H9 (cell line): ENCODE results near the gene ZNHIT2. TPM values are rescaled to one million over a fixed set of nuclear protein-coding genes. Genes with fewer than 3 reads are reported as not detected.

Experiments
- DNase-seq: peaks from one replicate; pipeline ENCODE4 v3.0.0-alpha.2; 2017
- H2AFZ ChIP-seq: one replicate; pipeline ENCODE4 v1.6.1; 2013; ENCODE audit warnings: mild to moderate bottlenecking, low read length, control low read depth, moderate library complexity
- H2AK5ac ChIP-seq: 2 replicates; pipeline ENCODE4 v1.6.1; 2013; ENCODE audit warnings: low read length, control low read depth, mixed read lengths; ENCODE audit not compliant: insufficient read length
- H2BK120ac ChIP-seq: one replicate; pipeline ENCODE4 v1.6.1; 2013; ENCODE audit warnings: low read depth, mild to moderate bottlenecking, low read length, control low read depth, inconsistent platforms; ENCODE audit not compliant: poor library complexity, severe bottlenecking
- H2BK12ac ChIP-seq: 2 replicates; pipeline ENCODE4 v1.6.1; 2013; ENCODE audit warnings: low read length, control low read depth, mixed read lengths, low read depth; ENCODE audit not compliant: insufficient read length
- H2BK15ac ChIP-seq: 2 replicates; pipeline ENCODE4 v1.6.1; 2013; ENCODE audit warnings: low read depth, low read length, control low read depth
- H2BK20ac ChIP-seq: one replicate; pipeline ENCODE4 v1.6.1; 2013; ENCODE audit warnings: low read depth, mild to moderate bottlenecking, low read length, control low read depth, inconsistent platforms; ENCODE audit not compliant: poor library complexity, severe bottlenecking
- H2BK5ac ChIP-seq: 2 replicates; pipeline ENCODE4 v1.6.1; 2013; ENCODE audit warnings: low read length, control low read depth, mixed read lengths; ENCODE audit not compliant: insufficient read length
- H3K14ac ChIP-seq: 2 replicates; pipeline ENCODE4 v1.6.1; 2013; ENCODE audit warnings: low read length, control low read depth; ENCODE audit not compliant: insufficient read depth
- H3K18ac ChIP-seq: 2 replicates; pipeline ENCODE4 v1.6.1; 2013; ENCODE audit warnings: low read depth, mild to moderate bottlenecking, mixed read lengths, low read length, control low read depth; ENCODE audit not compliant: insufficient read length
- H3K23ac ChIP-seq: 2 replicates; pipeline ENCODE4 v1.6.1; 2013; ENCODE audit warnings: low read length, control low read depth, mixed read lengths, low read depth; ENCODE audit not compliant: insufficient read length
- H3K23me2 ChIP-seq: 2 replicates; pipeline ENCODE4 v1.6.1; 2013; ENCODE audit warnings: low read depth, mild to moderate bottlenecking, mixed read lengths, low read length, control low read depth; ENCODE audit not compliant: insufficient read length, poor library complexity, severe bottlenecking
- H3K27ac ChIP-seq: 2 replicates; pipeline ENCODE4 v1.5.1; 2013; ENCODE audit warnings: low read length, control low read depth, mixed read lengths, low read depth; ENCODE audit not compliant: insufficient read length
- H3K27me3 ChIP-seq: 2 replicates; pipeline ENCODE4 v1.6.1; 2013; ENCODE audit warnings: low read length, control low read depth, inconsistent platforms; ENCODE audit not compliant: insufficient read depth
- H3K4ac ChIP-seq: 2 replicates; pipeline ENCODE4 v1.6.1; 2013; ENCODE audit warnings: low read depth, mild to moderate bottlenecking, control low read depth, inconsistent platforms, low read length, moderate library complexity
- H3K4me1 ChIP-seq: 2 replicates; pipeline ENCODE4 v1.6.1; 2013; ENCODE audit warnings: low read length, control low read depth, inconsistent platforms; ENCODE audit not compliant: insufficient read depth
- H3K4me2 ChIP-seq: 2 replicates; pipeline ENCODE4 v1.6.1; 2013; ENCODE audit warnings: low read length, control low read depth, mixed read lengths; ENCODE audit not compliant: insufficient read length, insufficient read depth
- H3K56ac ChIP-seq: 2 replicates; pipeline ENCODE4 v1.6.1; 2013; ENCODE audit warnings: low read depth, mild to moderate bottlenecking, mixed read lengths, low read length, control low read depth; ENCODE audit not compliant: insufficient read length
- H3K79me1 ChIP-seq: 2 replicates; pipeline ENCODE4 v1.6.1; 2013; ENCODE audit warnings: low read depth, mild to moderate bottlenecking, moderate library complexity, low read length, control low read depth, inconsistent platforms; ENCODE audit not compliant: insufficient read depth, poor library complexity, severe bottlenecking
- H3K79me2 ChIP-seq: 2 replicates; pipeline ENCODE4 v1.6.1; 2013; ENCODE audit warnings: low read length, control low read depth, inconsistent platforms; ENCODE audit not compliant: insufficient read depth
- H3K9ac ChIP-seq: 2 replicates; pipeline ENCODE4 v1.6.1; 2013; ENCODE audit warnings: low read length, control low read depth, mixed read lengths; ENCODE audit not compliant: insufficient read length; ENCODE audit errors: extremely low read depth
- H3K9me3 ChIP-seq: one replicate; pipeline ENCODE4 v1.6.1; 2013; ENCODE audit warnings: low read depth, low read length, inconsistent platforms; ENCODE audit not compliant: control insufficient read depth
- H3T11ph ChIP-seq: one replicate; pipeline ENCODE4 v1.6.1; 2013; ENCODE audit warnings: mild to moderate bottlenecking, low read length, control low read depth, inconsistent platforms
- H4K20me1 ChIP-seq: one replicate; pipeline ENCODE4 v1.6.1; 2013; ENCODE audit not compliant: control insufficient read depth, insufficient read length, insufficient read depth
- H4K5ac ChIP-seq: 2 replicates; pipeline ENCODE4 v1.6.1; 2013; ENCODE audit warnings: low read depth, mild to moderate bottlenecking, mixed read lengths, low read length, control low read depth; ENCODE audit not compliant: insufficient read length
- H4K8ac ChIP-seq: replicated peaks from 2 replicates; pipeline ENCODE4 v1.6.1; 2013; ENCODE audit warnings: low read length, control low read depth, mixed read lengths, low read depth; ENCODE audit not compliant: insufficient read length
- H4K91ac ChIP-seq: 2 replicates; pipeline ENCODE4 v1.6.1; 2013; ENCODE audit warnings: low read depth, mild to moderate bottlenecking, moderate library complexity, mixed read lengths, low read length, control low read depth; ENCODE audit not compliant: insufficient read length
- H3K27ac Mint-ChIP-seq, 3 experiments: 2 replicates in 2 of 3; 3 replicates in 1 of 3; pipeline ENCODE4 v1.8.0; 2020 to 2021; ENCODE audit warnings: mixed read lengths in 3 of 3, mild to moderate bottlenecking in 1 of 3, moderate library complexity in 1 of 3
- H3K27me3 Mint-ChIP-seq: 2 replicates; pipeline ENCODE4 v1.8.0; 2021; ENCODE audit warnings: low read depth, mild to moderate bottlenecking, moderate library complexity, mixed read lengths
- H3K36me3 Mint-ChIP-seq, 3 experiments: 2 replicates in 2 of 3; 3 replicates in 1 of 3; pipeline ENCODE4 v1.8.0; 2020 to 2021; ENCODE audit warnings: low read depth in 3 of 3, mixed read lengths in 3 of 3; ENCODE audit not compliant: insufficient read depth in 1 of 3
- H3K4me1 Mint-ChIP-seq, 2 experiments: 2 replicates each; pipeline ENCODE4 v1.8.0; 2020; ENCODE audit warnings: mixed read lengths in 2 of 2
- H3K4me3 Mint-ChIP-seq, 2 experiments: 2 replicates in 1 of 2; 3 replicates in 1 of 2; pipeline ENCODE4 v1.8.0; 2020 to 2021; ENCODE audit warnings: mild to moderate bottlenecking in 2 of 2, mixed read lengths in 2 of 2, moderate library complexity in 1 of 2
- H3K9me3 Mint-ChIP-seq, 2 experiments: 2 replicates in 1 of 2; 3 replicates in 1 of 2; pipeline ENCODE4 v1.8.0; 2020; ENCODE audit warnings: mild to moderate bottlenecking in 2 of 2, mixed read lengths in 2 of 2, moderate library complexity in 1 of 2
- CTCF ChIP-seq: fragments of 200-600 bp; sonication (generic); conservative IDR thresholded peaks from 3 replicates; pipeline ENCODE4 v1.8.0; 2021; ENCODE audit warnings: antibody characterized with exemption, mild to moderate bottlenecking
- WGBS: extraction: QIAGEN DNeasy Blood & Tissue Kit; methylation state at CpG from one replicate; pipeline ENCODE4 v1.1.7; 2013; ENCODE audit warnings: missing lambda C conversion rate, low lambda C conversion rate, mixed read lengths; ENCODE audit not compliant: insufficient read length; ENCODE audit errors: extremely low coverage; 5-methylcytosine and 5-hydroxymethylcytosine counted together
- total RNA-seq: library from RNA; stranded (reverse); gene quantifications from 2 replicates; pipeline ENCODE4 v1.2.1, GENCODE V29; 2021

The ZNHIT2 gene
- total RNA-seq, 1 experiment from 2014 or later: 18.3 TPM

- no peak within 1 kb of the TSS for H2BK15ac ChIP-seq
- H3K9ac ChIP-seq: peak within 1 kb of the TSS; percentile 93
- H3K4me3 Mint-ChIP-seq: peak within 1 kb of the TSS; percentile 97 to 99
- H3K9me3 Mint-ChIP-seq: no peaks in the 10 kb centered on the region; a peak in 1 of 5 replicates
- H3K14ac ChIP-seq: peak within 1 kb of the TSS; percentile 95
- peak within 1 kb of the TSS; percentile 79 for H3K4me2 ChIP-seq
- peaks cover 4% of the 10 kb centered on the region for H3K79me1 ChIP-seq
- no peak within 1 kb of the TSS for H3K23ac ChIP-seq
- DNase-seq: peak; percentile 96
- peaks cover 14 to 16% of the 10 kb centered on the region in 2 experiments for H3K4me1 Mint-ChIP-seq
- no peak for TF ChIP-seq CTCF
- WGBS: no CpG with 5 or more reads among the region's 79 CpGs
- H2BK5ac ChIP-seq: no peak within 1 kb of the TSS
- peaks cover 12% of the 10 kb centered on the region for H3K23me2 ChIP-seq
- H2BK20ac ChIP-seq: no peak within 1 kb of the TSS
- no peaks in the 10 kb centered on the region for H3K27me3 Mint-ChIP-seq
- no peaks in the 10 kb centered on the region for H3K9me3 ChIP-seq
- peaks cover 26 to 66% (median 65%) of the 10 kb centered on the region in 3 experiments for H3K36me3 Mint-ChIP-seq
- H3K27ac Mint-ChIP-seq: peak within 1 kb of the TSS; percentile 98 to 100 (median 99)
- peaks cover 8% of the 10 kb centered on the region; the same call in 1 of the 2 replicates for H3K79me2 ChIP-seq
- H3K56ac ChIP-seq: no peak within 1 kb of the TSS
- H4K5ac ChIP-seq: peak within 1 kb of the TSS; percentile 37
- no peak within 1 kb of the TSS for H2BK120ac ChIP-seq
- H4K8ac ChIP-seq: no peak within 1 kb of the TSS
- H2AK5ac ChIP-seq: no peak within 1 kb of the TSS
- no peak within 1 kb of the TSS for H2BK12ac ChIP-seq
- H3K18ac ChIP-seq: peak within 1 kb of the TSS; percentile 96
- peaks cover 3% of the 10 kb centered on the region for H4K20me1 ChIP-seq
- H3T11ph ChIP-seq: no peak within 1 kb of the TSS
- H2AFZ ChIP-seq: no peak within 1 kb of the TSS
- no peaks in the 10 kb centered on the region for H3K4me1 ChIP-seq
- H3K4ac ChIP-seq: no peak within 1 kb of the TSS; the same call in 1 of the 2 replicates
- peak within 1 kb of the TSS; percentile 79 for H3K27ac ChIP-seq
- no peaks in the 10 kb centered on the region for H3K27me3 ChIP-seq
- H4K91ac ChIP-seq: no peak within 1 kb of the TSS
Observed at GRCh38 chr11:65083834-65084597, 33.5 kb downstream of the ZNHIT2 start, which contains the start of the genes CDCA5 and ZFPL1. TSS of gene CDCA5 (minus strand) at chr11:65084040. CDS start at chr11:65083978, 62 bp downstream. TSS of gene ZFPL1 (plus strand) at chr11:65084222. CDS start at chr11:65084699, 477 bp downstream.
